ENCODE data around the gene JAZF1.

Gene JAZF1

GRCh38 chr7:27966219-27966780 is 214.3 kb downstream of the JAZF1 start:
- no peak for DNase-seq (ENCODE audit: low spot score)

GRCh38 chr7:27965650-27966049 is 214.9 kb downstream of the JAZF1 start:
- no peak for DNase-seq (ENCODE audit: low spot score)

GRCh38 chr7:27964820-27965219 is 215.8 kb downstream of the JAZF1 start:
- DNase-seq (ENCODE audit: low spot score): no peak

DNA sequence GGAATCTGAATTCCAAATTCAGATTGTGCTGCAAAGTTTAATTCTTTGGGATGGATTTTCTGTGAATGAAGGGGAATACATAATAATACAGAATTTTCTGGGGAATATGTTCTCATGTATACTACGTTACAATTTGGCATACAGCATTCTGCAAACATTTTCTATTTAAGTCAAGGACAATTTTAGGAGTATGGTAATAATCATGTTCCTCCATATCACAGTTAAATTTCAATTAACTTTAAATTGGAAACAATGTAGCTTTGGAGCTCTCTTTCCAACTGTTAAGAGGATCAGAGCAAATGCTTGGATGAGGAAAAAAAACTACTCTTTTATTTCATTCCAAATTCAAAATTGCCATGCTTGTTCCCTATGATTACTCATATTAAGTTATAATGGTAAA is 217.5 kb downstream of the JAZF1 start:
- no peak for DNase-seq (ENCODE audit: low spot score)

GRCh38 chr7:27962273-27962672 is 218.3 kb downstream of the JAZF1 start:
- DNase-seq (ENCODE audit: low spot score): no peak

DNA sequence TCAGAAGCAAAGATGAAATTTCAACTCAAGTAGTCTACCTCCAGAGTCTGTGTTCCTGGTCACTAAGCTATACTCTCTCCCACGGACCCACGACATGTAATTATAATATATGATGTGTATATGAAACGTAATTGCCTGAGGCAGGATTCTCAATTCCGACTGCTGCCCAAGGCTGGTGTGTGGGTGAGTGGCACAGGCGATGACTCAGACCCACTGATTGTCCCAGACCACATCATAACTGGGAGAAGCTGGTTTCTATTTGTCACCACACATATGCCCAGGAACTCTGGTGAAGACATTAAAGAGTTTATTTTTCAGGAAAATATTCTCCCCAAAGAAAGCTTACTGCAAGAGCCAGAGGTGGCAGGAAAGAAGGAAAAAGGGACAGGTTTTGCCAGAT is 219.3 kb downstream of the JAZF1 start:
- no peak for DNase-seq (ENCODE audit: low spot score)

- DNase-seq (ENCODE audit: low spot score): no peak
Observed at GRCh38 chr7:27960415-27960814, 220.2 kb downstream of the JAZF1 start.

DNA sequence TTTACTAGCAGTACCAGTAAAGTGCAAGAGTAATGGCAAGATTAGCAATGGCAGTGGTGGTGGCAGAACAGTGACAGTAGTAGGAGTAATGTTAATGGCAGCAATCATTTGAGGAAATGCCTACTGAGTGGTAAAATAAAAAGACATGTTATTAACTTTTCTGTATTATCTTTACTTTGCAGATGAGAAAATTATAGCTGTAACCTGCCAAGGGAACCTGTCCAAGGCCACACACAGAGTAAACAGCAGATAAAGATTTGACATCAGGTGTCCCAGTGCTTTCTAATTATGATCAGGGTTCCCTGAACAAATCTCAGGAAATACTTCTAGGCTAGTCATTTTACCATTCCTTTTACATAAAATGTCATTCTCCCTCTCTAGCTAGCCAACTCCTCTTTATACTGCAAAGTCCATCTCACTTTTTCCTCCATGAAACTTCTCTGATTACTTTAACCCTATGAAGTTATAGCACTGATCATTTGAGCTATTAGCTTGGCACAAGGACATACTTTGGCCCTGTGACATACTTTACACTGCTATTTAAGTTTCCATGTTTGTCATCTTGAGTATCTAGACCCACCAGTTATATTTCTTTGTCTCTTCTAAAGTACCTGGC is 221.6 kb downstream of the JAZF1 start:
- no peak for DNase-seq (ENCODE audit: low spot score)

- no peak for DNase-seq (ENCODE audit: low spot score)
Observed at GRCh38 chr7:27955596-27955995, 225.0 kb downstream of the JAZF1 start.

GRCh38 chr7:27955011-27955410 is 225.6 kb downstream of the JAZF1 start:
- DNase-seq (ENCODE audit: low spot score): no peak

GRCh38 chr7:27953777-27954176 is 226.8 kb downstream of the JAZF1 start:
- DNase-seq (ENCODE audit: low spot score): no peak

DNA sequence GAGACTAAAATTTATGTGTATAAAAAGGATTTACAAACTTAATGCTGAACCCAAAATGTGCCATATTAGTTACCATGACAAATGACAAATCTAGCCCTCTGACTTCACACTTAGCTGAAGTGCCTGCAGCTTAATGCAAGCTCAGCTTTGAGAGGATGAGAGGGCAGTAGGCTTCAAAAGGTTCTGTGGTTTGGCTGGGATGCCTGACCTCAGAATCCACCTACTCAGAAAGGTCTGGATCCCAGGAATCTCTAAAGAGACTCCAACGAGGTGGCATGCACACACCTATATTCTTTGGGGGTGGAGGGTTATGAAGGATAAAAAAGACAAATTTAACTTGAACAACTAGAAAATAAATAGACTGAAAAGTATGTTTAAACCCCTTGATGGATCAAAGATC is 227.2 kb downstream of the JAZF1 start:
- no peak for DNase-seq (ENCODE audit: low spot score)

GRCh38 chr7:27952456-27953285 is 227.9 kb downstream of the JAZF1 start:
- DNase-seq (ENCODE audit: low spot score): no peak

- no peak for DNase-seq (ENCODE audit: low spot score)
Observed at GRCh38 chr7:27950123-27950522, 230.5 kb downstream of the JAZF1 start.

DNA sequence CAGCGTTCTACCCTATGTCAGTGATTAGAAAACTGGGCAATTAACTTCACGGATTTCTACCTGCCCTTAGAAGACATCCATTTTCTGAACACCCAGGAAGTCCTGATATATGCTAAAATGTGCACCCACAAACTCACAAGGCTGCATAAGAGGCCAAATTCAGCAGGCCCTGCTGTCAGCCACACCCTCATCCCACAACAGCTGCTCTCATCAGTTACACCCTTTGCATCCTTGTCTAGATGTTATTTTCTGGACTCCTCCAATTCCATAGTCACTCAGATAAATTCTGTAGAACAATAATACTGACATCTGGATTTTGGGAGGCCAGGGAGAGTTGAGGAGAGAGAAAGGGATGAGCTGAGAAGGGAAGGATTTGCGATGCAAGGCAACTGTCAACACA is 231.7 kb downstream of the JAZF1 start:
- DNase-seq (ENCODE audit: low spot score): no peak

- no peak for DNase-seq (ENCODE audit: low spot score)
Observed at GRCh38 chr7:27947586-27948278, 232.9 kb downstream of the JAZF1 start.

- DNase-seq (ENCODE audit: low spot score): no peak
Observed at GRCh38 chr7:27946351-27946750, 234.2 kb downstream of the JAZF1 start.

DNA sequence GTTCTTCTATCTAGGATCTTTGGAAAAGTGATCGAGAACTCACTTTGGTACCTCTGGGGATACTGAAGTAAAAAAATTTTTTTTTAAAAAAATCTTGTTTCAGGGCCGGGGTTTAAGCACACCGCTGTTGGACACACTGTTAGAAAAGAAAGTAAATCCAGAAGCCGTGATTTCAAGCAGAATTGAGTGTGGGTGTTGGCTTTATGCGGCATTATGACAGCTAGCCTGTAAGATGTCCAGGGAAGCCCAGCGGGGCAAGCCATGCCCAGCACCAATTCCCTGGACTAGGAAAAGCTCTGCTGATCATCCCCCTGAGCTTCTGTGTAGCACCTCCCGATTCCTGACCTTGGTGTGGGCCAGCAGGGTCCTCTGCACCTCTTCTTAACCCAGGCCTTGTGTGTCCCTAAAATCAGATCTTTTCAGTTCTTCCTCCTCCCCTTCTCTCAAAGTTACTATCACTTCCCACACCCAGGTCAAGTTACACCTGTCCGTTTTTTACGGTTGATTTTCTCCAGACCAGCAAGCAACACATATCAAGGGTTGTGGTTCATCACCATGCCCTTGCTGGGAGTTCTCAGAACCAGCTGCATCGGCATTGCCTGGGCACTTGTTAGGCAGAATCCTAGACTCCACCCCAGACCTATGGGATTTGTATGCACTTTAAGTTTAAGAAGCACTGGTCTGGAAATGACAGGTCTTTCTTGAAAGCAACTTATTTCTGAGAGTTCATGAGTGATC is 235.4 kb downstream of the JAZF1 start:
- DNase-seq (ENCODE audit: low spot score): no peak

- no peak for DNase-seq (ENCODE audit: low spot score)
Observed at GRCh38 chr7:27944643-27945042, 236.0 kb downstream of the JAZF1 start.

GRCh38 chr7:27943241-27943640 is 237.4 kb downstream of the JAZF1 start:
- DNase-seq (ENCODE audit: low spot score): no peak

- DNase-seq (ENCODE audit: low spot score): no peak
Observed at GRCh38 chr7:27942711-27943110, 237.9 kb downstream of the JAZF1 start.

DNA sequence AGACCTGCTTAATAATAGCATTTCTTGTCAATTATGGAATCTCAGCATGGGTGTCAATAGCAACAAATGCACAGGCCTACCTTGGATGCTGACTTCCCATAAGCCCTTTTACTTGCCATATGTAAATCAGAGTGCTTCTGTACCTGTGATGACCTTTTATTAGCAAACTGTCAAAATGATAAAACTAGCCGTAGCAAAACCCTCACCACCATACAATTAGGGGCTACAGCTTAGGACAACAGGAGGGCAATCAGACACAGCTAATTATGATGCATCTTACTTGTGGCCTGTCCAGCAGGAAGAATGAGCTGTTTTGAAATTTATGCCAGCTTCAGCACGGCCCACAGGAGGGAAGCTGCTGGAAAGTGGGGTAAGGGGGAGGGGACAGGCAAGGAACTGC is 239.1 kb downstream of the JAZF1 start:
- DNase-seq (ENCODE audit: low spot score): no peak

Data from iPS-NIHi11 (cell line).